Right lobe of liver (tissue), 4 donors: ENCODE results near the gene KCNT2.

Experiments
- CTCF ChIP-seq, 4 donors: fragments of 200-600 bp in 3 of 4; fragments of 450-650 bp in 1 of 4; IDR thresholded peaks; one replicate each; pipeline versions ENCODE4 v1.5.1 to v1.8.0; 2016 to 2022; ENCODE audit warnings: antibody characterized with exemption in 4 of 4, mild to moderate bottlenecking in 2 of 4
- POLR2A ChIP-seq: fragments of 450-650 bp; IDR thresholded peaks from one replicate; pipeline ENCODE4 v1.6.1; 2017; ENCODE audit warnings: antibody characterized with exemption, mild to moderate bottlenecking
- donor health status: DM: no; HTN: no; CAD: no.
- donor health status: DM: no; HTN: no; CAD: no.
- donor health status: DM: no; HTN: yes; CAD: no.

GRCh38 chr1:196628838-196629237 is 20.6 kb upstream of the KCNT2 start:
- TF ChIP-seq POLR2A (no peak), CTCF (IDR thresholded peaks at IDR 0.05) (no peak)
